BJ (cell line): ENCODE results near the gene UBL3. TPM values are rescaled to one million over a fixed set of nuclear protein-coding genes. Genes with fewer than 3 reads are reported as not detected.

Experiments
- CTCF ChIA-PET: fragments of 350-600 bp; formaldehyde crosslinking; extraction: SDS; loops from one replicate; lab custom pipeline; 2021; ENCODE audit warnings: antibody characterized with exemption, inconsistent platforms; lab: Yijun Ruan, JAX
- POLR2A ChIA-PET: fragments of 300-600 bp; sonication (Branson Sonifier 250); formaldehyde crosslinking; extraction: SDS; loops from one replicate; lab custom pipeline; 2021; ENCODE audit warnings: antibody characterized with exemption; lab: Charles Lee
- DNase-seq: peaks from one replicate; pipeline ENCODE4 v3.0.0-alpha.2; 2011; ENCODE audit warnings: low read depth
- H3K27me3 ChIP-seq: 2 replicates; pipeline ENCODE4 v1.6.0; 2011; ENCODE audit warnings: low read length; ENCODE audit not compliant: control insufficient read depth, insufficient read depth
- H3K36me3 ChIP-seq: 2 replicates; pipeline ENCODE4 v1.5.1; 2011; ENCODE audit warnings: low read length; ENCODE audit not compliant: control insufficient read depth, insufficient read depth
- H3K4me3 ChIP-seq: 2 replicates; pipeline ENCODE4 v1.5.1; 2011; ENCODE audit warnings: low read depth, mild to moderate bottlenecking, control low read depth, low read length
- CTCF ChIP-seq: IDR thresholded peaks from 2 replicates; pipeline ENCODE4 v1.5.1; 2011; ENCODE audit warnings: low read depth, mild to moderate bottlenecking, control low read depth, inconsistent platforms, low read length, moderate library complexity; ENCODE audit not compliant: insufficient read depth
- polyA plus RNA-seq: library from polyadenylated mRNA; depleted of rRNA; stranded (reverse); fragments of >200 nt; gene quantifications from 2 replicates; pipeline ENCODE4 v1.2.3, GENCODE V29; 2011

UBL3 gene
- polyA plus RNA-seq, 1 experiment, result 18.0 TPM

GRCh38 chr13:29786698-29787097, 63.7 kb downstream of the UBL3 start:
- DNase-seq, result no peak
- H3K4me3 ChIP-seq, result no peak overlapping the region
- no peaks in the 10 kb centered on the region for H3K27me3 ChIP-seq
- TF ChIP-seq CTCF, result no peak
- ChIA-PET POLR2A (interaction anchor here (0.6 kb wide), 1 partner anchor 55 kb away, joined by 3 read pairs; no protein-coding TSS in a partner anchor), CTCF (interaction anchor here (1.3 to 1.4 kb wide), 2 partner anchors 15 to 328 kb away, joined by 3 to 5 read pairs; no protein-coding TSS in a partner anchor)
- no peaks in the 10 kb centered on the region for H3K36me3 ChIP-seq

GRCh38 chr13:29785978-29786377, 64.4 kb downstream of the UBL3 start:
- ChIA-PET CTCF (interaction anchor here (1.3 to 1.5 kb wide), 3 partner anchors 14 to 329 kb away, joined by 3 to 5 read pairs (median 3); no protein-coding TSS in a partner anchor), POLR2A (interaction anchor here (0.6 kb wide), 1 partner anchor 138 kb away, joined by 3 read pairs; no protein-coding TSS in a partner anchor)
- no peaks in the 10 kb centered on the region for H3K27me3 ChIP-seq
- H3K4me3 ChIP-seq, result no peak overlapping the region
- TF ChIP-seq CTCF, result no peak
- H3K36me3 ChIP-seq, result no peaks in the 10 kb centered on the region
- DNase-seq, result no peak

- Histone ChIP-seq H3K4me3 (no peak overlapping the region), H3K27me3 (no peaks in the 10 kb centered on the region), H3K36me3 (no peaks in the 10 kb centered on the region)
- CTCF ChIA-PET, result interaction anchor here (0.6 to 1.3 kb wide), 5 partner anchors 8 to 332 kb away, joined by 3 to 6 read pairs (median 4); no protein-coding TSS in a partner anchor
- POLR2A ChIA-PET, result no interaction called here
- DNase-seq, result no peak
- TF ChIP-seq CTCF, result no peak
These were observed 67.6 kb downstream of the UBL3 start for GRCh38 chr13:29782798-29783197.

GRCh38 chr13:29774830-29775229, 75.6 kb downstream of the UBL3 start:
- Histone ChIP-seq H3K27me3 (no peaks in the 10 kb centered on the region), H3K4me3 (no peak overlapping the region), H3K36me3 (no peaks in the 10 kb centered on the region)
- POLR2A ChIA-PET, result no interaction called here
- DNase-seq, result no peak
- CTCF ChIA-PET, result interaction anchor here (0.6 to 3.8 kb wide), 3 partner anchors 8 to 339 kb away, joined by 3 to 19 read pairs (median 3); no protein-coding TSS in a partner anchor
- TF ChIP-seq CTCF, result no peak

- DNase-seq, result no peak
- Histone ChIP-seq H3K4me3 (no peak overlapping the region), H3K36me3 (no peaks in the 10 kb centered on the region), H3K27me3 (no peaks in the 10 kb centered on the region)
- TF ChIP-seq CTCF, result peak; percentile 24; the same call in 1 of the 2 replicates
- CTCF ChIA-PET, result interaction anchor here (0.8 to 4.1 kb wide), 14 partner anchors 8 to 525 kb away, joined by 3 to 70 read pairs (median 4); no protein-coding TSS in a partner anchor
- POLR2A ChIA-PET, result no interaction called here
These were observed 79.2 kb downstream of the UBL3 start for GRCh38 chr13:29771247-29771646.
